Measurements from ENCODE around the gene CCDC154. TPM values are rescaled to one million over a fixed set of nuclear protein-coding genes. Genes with fewer than 3 reads are reported as not detected.

Gene CCDC154
- total RNA-seq (2014; rRNA removed; shearing (Covaris generic)): not detected in 2 replicates
- 0.31 and 0.49 TPM in 2 replicates for polyA plus RNA-seq (2016; fragmentation: Nextera tagmentation; extraction: Ambion mirVana)
- long read RNA-seq: 0 reads

- Histone ChIP-seq H3K9me2 (ENCODE audit: insufficient read depth) (no peaks in the 10 kb centered on the region), H2AFZ (no peak within 1 kb of the TSS), H3K79me2 (replicated peaks; ENCODE audit: insufficient read depth) (no peaks in the 10 kb centered on the region), H3K4me2 (no peak within 1 kb of the TSS), H3K4me1 (ENCODE audit: insufficient read depth) (no peaks in the 10 kb centered on the region), H3K27me3 (ENCODE audit: insufficient read depth) (no peaks in the 10 kb centered on the region), H3K4me3 (no peak within 1 kb of the TSS), H3F3A (replicated peaks; ENCODE audit: low read depth) (no peaks in the 10 kb centered on the region), H3K36me3 (ENCODE audit: insufficient read depth) (no peaks in the 10 kb centered on the region), H3K27ac (ENCODE audit: low read depth) (no peak within 1 kb of the TSS), H4K20me1 (replicated peaks; ENCODE audit: insufficient read depth) (no peaks in the 10 kb centered on the region)
- ATAC-seq (peak; percentile 10), DNase-seq (ENCODE audit: low spot score) (no peak)
- H3K27me3 Mint-ChIP-seq (ENCODE audit: insufficient read depth, low read depth, poor library complexity): peaks cover 2% of the 10 kb centered on the region
- no peak for TF ChIP-seq CREB1 (CRISPR knock-in tag; IDR thresholded peaks at IDR 0.05; ENCODE audit: low read depth)
- TF ChIP-seq EZH2phosphoT487 (IDR thresholded peaks at IDR 0.05; ENCODE audit: unreplicated experiment): no peak
- TF ChIP-seq ZNF331 (CRISPR knock-in tag; IDR thresholded peaks at IDR 0.05; ENCODE audit: low read depth): no peak
- no peak for TF ChIP-seq POLR2AphosphoS5 (IDR thresholded peaks at IDR 0.05; ENCODE audit: low read depth)
- TF ChIP-seq, protein P1, sequence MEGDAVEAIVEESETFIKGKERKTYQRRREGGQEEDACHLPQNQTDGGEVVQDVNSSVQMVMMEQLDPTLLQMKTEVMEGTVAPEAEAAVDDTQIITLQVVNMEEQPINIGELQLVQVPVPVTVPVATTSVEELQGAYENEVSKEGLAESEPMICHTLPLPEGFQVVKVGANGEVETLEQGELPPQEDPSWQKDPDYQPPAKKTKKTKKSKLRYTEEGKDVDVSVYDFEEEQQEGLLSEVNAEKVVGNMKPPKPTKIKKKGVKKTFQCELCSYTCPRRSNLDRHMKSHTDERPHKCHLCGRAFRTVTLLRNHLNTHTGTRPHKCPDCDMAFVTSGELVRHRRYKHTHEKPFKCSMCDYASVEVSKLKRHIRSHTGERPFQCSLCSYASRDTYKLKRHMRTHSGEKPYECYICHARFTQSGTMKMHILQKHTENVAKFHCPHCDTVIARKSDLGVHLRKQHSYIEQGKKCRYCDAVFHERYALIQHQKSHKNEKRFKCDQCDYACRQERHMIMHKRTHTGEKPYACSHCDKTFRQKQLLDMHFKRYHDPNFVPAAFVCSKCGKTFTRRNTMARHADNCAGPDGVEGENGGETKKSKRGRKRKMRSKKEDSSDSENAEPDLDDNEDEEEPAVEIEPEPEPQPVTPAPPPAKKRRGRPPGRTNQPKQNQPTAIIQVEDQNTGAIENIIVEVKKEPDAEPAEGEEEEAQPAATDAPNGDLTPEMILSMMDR (conservative IDR thresholded peaks at IDR 0.05; ENCODE audit: low read depth in 2 of 2): no peak
- TF ChIP-seq NANOG (IDR thresholded peaks at IDR 0.05; ENCODE audit: borderline replicate concordance): no peak
- no peak for TF ChIP-seq EZH2 (IDR thresholded peaks at IDR 0.05; ENCODE audit: low read depth, unreplicated experiment)
- no peak for TF ChIP-seq STAT1 (IDR thresholded peaks at IDR 0.05; ENCODE audit: unreplicated experiment)
- TF ChIP-seq ETS1 (IDR thresholded peaks at IDR 0.05): no peak
- TF ChIP-seq, protein P2, sequence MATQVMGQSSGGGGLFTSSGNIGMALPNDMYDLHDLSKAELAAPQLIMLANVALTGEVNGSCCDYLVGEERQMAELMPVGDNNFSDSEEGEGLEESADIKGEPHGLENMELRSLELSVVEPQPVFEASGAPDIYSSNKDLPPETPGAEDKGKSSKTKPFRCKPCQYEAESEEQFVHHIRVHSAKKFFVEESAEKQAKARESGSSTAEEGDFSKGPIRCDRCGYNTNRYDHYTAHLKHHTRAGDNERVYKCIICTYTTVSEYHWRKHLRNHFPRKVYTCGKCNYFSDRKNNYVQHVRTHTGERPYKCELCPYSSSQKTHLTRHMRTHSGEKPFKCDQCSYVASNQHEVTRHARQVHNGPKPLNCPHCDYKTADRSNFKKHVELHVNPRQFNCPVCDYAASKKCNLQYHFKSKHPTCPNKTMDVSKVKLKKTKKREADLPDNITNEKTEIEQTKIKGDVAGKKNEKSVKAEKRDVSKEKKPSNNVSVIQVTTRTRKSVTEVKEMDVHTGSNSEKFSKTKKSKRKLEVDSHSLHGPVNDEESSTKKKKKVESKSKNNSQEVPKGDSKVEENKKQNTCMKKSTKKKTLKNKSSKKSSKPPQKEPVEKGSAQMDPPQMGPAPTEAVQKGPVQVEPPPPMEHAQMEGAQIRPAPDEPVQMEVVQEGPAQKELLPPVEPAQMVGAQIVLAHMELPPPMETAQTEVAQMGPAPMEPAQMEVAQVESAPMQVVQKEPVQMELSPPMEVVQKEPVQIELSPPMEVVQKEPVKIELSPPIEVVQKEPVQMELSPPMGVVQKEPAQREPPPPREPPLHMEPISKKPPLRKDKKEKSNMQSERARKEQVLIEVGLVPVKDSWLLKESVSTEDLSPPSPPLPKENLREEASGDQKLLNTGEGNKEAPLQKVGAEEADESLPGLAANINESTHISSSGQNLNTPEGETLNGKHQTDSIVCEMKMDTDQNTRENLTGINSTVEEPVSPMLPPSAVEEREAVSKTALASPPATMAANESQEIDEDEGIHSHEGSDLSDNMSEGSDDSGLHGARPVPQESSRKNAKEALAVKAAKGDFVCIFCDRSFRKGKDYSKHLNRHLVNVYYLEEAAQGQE (IDR thresholded peaks at IDR 0.05; ENCODE audit: unreplicated experiment): no peak
- TF ChIP-seq JUNB (IDR thresholded peaks at IDR 0.05; ENCODE audit: unreplicated experiment): no peak
- no peak for TF ChIP-seq ZNF114 (CRISPR knock-in tag; IDR thresholded peaks at IDR 0.05)
- TF ChIP-seq, protein P3, sequence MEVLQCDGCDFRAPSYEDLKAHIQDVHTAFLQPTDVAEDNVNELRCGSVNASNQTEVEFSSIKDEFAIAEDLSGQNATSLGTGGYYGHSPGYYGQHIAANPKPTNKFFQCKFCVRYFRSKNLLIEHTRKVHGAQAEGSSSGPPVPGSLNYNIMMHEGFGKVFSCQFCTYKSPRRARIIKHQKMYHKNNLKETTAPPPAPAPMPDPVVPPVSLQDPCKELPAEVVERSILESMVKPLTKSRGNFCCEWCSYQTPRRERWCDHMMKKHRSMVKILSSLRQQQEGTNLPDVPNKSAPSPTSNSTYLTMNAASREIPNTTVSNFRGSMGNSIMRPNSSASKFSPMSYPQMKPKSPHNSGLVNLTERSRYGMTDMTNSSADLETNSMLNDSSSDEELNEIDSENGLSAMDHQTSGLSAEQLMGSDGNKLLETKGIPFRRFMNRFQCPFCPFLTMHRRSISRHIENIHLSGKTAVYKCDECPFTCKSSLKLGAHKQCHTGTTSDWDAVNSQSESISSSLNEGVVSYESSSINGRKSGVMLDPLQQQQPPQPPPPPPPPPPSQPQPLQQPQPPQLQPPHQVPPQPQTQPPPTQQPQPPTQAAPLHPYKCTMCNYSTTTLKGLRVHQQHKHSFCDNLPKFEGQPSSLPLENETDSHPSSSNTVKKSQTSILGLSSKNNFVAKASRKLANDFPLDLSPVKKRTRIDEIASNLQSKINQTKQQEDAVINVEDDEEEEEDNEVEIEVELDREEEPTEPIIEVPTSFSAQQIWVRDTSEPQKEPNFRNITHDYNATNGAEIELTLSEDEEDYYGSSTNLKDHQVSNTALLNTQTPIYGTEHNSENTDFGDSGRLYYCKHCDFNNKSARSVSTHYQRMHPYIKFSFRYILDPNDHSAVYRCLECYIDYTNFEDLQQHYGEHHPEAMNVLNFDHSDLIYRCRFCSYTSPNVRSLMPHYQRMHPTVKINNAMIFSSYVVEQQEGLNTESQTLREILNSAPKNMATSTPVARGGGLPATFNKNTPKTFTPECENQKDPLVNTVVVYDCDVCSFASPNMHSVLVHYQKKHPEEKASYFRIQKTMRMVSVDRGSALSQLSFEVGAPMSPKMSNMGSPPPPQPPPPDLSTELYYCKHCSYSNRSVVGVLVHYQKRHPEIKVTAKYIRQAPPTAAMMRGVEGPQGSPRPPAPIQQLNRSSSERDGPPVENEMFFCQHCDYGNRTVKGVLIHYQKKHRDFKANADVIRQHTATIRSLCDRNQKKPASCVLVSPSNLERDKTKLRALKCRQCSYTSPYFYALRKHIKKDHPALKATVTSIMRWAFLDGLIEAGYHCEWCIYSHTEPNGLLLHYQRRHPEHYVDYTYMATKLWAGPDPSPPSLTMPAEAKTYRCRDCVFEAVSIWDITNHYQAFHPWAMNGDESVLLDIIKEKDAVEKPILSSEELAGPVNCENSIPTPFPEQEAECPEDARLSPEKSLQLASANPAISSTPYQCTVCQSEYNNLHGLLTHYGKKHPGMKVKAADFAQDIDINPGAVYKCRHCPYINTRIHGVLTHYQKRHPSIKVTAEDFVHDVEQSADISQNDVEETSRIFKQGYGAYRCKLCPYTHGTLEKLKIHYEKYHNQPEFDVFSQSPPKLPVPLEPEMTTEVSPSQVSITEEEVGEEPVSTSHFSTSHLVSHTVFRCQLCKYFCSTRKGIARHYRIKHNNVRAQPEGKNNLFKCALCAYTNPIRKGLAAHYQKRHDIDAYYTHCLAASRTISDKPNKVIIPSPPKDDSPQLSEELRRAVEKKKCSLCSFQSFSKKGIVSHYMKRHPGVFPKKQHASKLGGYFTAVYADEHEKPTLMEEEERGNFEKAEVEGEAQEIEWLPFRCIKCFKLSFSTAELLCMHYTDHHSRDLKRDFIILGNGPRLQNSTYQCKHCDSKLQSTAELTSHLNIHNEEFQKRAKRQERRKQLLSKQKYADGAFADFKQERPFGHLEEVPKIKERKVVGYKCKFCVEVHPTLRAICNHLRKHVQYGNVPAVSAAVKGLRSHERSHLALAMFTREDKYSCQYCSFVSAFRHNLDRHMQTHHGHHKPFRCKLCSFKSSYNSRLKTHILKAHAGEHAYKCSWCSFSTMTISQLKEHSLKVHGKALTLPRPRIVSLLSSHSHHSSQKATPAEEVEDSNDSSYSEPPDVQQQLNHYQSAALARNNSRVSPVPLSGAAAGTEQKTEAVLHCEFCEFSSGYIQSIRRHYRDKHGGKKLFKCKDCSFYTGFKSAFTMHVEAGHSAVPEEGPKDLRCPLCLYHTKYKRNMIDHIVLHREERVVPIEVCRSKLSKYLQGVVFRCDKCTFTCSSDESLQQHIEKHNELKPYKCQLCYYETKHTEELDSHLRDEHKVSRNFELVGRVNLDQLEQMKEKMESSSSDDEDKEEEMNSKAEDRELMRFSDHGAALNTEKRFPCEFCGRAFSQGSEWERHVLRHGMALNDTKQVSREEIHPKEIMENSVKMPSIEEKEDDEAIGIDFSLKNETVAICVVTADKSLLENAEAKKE (CRISPR knock-in tag; IDR thresholded peaks at IDR 0.05): no peak
- no peak within 1 kb of the TSS for H3K4me3 Mint-ChIP-seq
- no peaks in the 10 kb centered on the region for H3K4me1 Mint-ChIP-seq
- H3K36me3 Mint-ChIP-seq (ENCODE audit: low read depth): no peaks in the 10 kb centered on the region
- H3K9me3 Mint-ChIP-seq: no peaks in the 10 kb centered on the region
- H3K27ac Mint-ChIP-seq: no peak within 1 kb of the TSS
These were observed at the start of gene CCDC154 for GRCh38 chr16:1443980-1444729. Gene CCDC154 (minus strand): TSS chr16:1444556. CDS start chr16:1444322, 234 bp downstream.

Data from GM23338 (cell line).